Jurkat, Clone E6-1 (cell line): ENCODE results near the gene INIP. TPM values are rescaled to one million over a fixed set of nuclear protein-coding genes. Genes with fewer than 3 reads are reported as not detected.

ENCODE experiments used
- DNase-seq: peaks from one replicate; pipeline ENCODE4 v3.0.0-alpha.2; 2011; ENCODE audit warnings: low read depth, low spot score
- H3K4me3 ChIP-seq: 2 replicates; pipeline ENCODE4 v1.5.1; 2011; ENCODE audit warnings: mild to moderate bottlenecking, low read length, control low read depth, moderate library complexity
- polyA plus RNA-seq: library from polyadenylated mRNA; unstranded; fragments of >200 nt; gene quantifications from one replicate; pipeline ENCODE4 v1.2.1, GENCODE V29; 2012; ENCODE audit warnings: missing spikeins; ENCODE audit not compliant: insufficient read length, insufficient read depth

INIP gene, protein sequence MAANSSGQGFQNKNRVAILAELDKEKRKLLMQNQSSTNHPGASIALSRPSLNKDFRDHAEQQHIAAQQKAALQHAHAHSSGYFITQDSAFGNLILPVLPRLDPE
- polyA plus RNA-seq = 22.7 TPM

DNA sequence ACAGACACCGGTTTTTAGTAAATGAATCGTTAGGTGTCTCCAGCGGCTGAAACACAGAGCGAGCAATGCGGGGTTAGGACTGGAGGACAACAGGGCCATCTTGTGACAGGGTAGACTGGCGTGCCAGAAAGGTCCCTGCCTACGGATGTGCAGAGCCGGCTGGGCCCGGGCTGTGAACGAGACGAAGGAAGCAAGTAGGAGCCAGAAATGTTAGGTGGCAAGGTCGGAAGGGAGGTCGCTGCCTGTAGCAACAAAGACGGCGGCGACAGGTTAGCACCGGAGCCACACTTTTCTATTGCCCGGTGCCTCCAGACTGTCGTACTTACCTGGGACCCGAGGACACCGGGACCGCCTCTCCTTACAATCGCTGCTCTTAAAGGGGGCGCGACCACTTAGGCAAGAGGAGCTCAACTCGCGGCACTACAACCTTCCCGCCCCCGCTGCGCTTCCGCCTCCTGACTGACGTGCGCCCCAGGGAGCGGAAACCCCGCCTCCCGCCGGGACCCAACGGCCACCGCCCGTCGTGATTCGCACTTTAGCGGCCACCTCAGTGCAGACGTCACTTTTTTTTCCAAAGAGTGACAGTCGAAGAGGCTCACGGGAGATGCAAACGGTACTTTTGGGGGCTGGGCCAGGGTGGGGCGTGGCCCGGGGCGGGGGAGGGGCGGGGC, at the start of gene INIP:
Gene INIP, minus strand, starts transcription at position 457 of the 671 bp plus-strand sequence. CDS start 1,632 bp downstream, outside the sequence.
- peak within 1 kb of the TSS; percentile 87 for H3K4me3 ChIP-seq
- DNase-seq = peak; percentile 97

DNA sequence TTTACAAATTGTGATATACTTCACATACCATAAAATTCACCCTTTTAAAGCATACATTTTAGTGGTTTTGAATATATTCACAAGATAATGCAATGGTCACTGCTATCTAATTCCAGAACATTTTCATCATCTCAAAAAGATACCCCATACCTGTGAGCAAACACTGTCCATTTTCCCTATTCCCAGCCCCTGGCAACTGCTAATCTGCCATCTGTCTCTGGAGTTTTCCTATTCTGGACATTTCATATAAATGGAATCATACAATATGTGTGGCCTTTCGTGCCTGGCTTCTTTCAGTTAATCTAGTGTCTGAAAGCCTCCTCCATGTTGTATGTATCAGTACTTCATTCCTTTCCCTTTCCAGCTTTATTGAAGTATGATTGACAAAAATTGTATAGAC, 47.4 kb upstream of the INIP start:
- H3K4me3 ChIP-seq = no peak overlapping the region
- DNase-seq = no peak

DNA sequence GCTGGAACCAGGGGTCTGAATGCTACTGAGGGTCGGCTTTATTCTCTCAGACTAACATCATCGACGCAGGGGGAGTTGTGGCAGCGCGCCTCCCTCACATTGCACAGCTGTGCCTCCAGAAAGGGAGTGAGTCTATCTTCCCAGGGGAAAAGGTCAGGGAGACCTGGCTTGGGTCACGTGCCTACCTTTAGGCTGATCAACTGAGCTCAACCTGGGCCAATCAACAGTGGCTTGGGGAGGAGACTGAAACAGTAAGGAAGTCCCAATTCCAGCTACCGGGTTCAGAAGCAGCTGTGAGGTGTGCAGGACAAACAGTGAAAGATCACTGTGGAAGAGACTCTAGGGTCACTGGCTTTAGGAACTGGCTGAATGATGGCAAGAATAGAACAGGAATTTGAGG, 46.9 kb upstream of the INIP start:
- DNase-seq = no peak
- H3K4me3 ChIP-seq = no peak overlapping the region

DNA sequence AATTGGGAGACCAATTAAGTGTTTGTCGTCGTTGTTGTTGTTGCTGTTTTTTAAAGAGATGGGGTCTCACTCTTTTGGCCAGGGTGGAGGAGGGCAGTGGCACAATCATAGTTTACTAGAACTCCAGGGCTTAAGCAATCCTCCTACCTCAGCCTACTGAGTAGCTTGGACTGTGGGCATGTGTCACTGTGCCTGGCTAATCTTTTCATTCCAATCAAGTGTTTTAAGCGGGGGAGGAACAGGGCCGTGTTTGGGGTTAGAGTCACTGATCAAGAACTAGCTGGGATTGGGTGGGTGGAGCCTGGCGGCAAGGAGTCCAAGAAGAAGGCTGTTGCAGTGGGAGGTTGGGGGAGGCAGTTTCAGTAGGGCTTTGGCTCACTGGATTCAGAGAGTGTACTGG, 46.4 kb upstream of the INIP start:
- H3K4me3 ChIP-seq = no peak overlapping the region
- DNase-seq = no peak

DNA sequence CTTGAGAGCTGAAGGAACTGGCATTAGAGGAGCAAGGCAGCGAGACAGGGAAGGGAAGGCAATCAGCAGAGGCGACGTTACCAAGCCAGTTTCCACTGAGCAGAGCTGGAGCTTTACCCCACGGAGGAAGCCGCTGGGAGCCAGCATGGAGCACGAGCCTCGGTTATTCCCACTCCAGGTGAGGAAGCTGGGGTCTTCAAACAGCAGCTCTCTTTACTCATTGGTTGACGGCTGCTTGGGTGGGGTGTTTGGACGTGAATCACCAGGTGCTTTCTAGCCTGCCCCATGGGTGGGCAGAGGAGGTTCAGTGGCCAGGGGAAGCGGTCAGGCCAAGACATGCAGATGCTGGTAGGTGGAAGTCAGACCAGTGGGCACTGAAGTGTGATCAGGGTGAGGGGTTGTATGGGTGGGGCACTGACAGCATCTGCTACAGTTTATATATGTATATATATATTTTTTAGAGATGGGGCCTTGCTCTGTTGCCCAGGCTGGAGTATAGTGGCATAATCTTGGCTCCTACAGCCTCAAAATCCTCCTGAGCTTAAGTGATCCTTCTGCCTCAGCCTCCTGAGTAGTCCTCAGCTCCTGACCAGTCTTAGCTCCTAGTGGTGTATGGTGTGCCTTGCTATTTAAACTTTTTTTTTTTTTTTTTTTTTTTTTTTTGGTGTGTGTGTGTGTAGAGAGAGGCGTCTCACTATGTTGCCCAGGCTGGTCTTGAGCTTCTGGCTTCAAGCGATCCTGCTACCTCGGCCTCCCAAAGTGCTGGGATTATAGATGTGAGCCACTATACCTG, 45.0 kb upstream of the INIP start:
- no peak for DNase-seq
- H3K4me3 ChIP-seq = no peak overlapping the region

DNA sequence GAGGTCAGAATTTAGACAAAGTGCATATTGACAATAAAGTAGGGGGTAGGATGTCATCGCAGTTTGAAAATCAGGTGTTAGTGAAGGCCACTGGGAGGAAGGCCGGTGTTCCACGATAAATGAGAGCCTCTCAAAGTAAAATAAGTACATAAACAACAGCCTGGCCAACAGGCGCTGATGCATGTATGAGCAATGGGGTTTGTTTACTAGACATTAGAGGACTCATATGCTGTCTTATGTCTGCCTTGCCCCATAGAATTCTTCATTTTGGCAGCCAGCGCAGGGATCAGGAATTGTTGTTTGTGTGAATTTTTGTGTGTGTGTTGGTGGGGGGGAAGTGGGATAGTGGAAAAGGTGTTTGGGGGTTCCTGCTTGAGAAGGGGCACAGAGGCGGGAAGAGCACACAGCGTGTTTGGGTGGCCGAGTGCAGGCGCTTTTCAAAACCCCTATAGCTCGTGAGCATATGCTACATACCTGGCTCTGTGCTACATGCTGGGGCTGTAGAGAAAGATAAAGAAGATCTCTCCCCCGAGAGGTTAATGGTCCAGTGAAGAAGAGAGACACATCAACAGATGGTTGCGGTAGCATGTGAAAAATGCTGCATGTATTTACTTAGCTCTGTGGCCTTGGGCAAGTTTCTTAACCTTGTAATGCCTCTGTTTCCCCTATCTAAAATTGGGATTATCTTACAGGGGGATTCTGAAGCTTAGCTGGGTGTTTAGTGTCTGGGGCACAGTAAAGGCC, 44.2 kb upstream of the INIP start:
- DNase-seq = no peak

DNA sequence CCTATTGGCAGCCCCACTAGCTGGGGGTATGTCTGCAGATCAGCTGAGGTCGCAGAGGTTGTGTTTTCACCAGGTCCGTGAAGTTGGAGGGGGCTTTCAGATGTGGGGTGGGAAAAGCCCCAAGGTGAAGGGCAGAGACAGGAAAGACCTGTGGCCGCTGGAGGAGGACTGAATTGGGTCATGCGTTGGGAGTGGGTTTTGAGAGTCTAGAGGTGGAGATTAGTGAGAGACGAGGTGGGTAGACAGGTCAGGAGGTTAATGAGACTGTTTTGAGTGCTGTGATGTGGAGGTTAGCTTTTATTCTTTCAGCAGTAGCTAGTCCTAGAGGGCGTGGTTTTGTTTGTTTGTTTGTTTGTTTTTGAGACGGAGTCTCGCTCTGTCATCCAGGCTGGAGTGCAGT, 42.9 kb upstream of the INIP start:
- H3K4me3 ChIP-seq = no peak overlapping the region
- no peak for DNase-seq

More for the DNA sequence above, 44.2 kb upstream of the INIP start:
- no peak overlapping the region for H3K4me3 ChIP-seq

DNA sequence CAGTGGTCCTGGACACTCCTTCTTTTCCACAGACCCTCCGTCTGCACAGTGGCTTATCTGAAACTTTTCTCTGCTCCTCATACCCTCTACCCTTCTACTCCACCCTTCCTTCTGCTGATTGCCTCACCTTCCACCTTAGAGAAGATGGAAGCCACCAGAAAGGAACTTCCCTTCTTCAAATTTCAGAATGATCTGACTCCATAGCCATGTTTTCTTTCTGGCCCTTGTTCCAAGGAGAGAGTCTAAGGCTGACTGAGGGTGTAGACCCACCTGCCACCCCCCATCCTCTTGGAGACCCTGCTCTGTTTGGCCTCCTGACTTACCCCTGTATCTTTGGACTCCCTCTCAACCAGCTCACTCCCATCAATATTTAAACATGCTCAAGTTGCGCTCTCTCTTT, 40.0 kb upstream of the INIP start:
- no peak for DNase-seq
- no peak overlapping the region for H3K4me3 ChIP-seq

DNA sequence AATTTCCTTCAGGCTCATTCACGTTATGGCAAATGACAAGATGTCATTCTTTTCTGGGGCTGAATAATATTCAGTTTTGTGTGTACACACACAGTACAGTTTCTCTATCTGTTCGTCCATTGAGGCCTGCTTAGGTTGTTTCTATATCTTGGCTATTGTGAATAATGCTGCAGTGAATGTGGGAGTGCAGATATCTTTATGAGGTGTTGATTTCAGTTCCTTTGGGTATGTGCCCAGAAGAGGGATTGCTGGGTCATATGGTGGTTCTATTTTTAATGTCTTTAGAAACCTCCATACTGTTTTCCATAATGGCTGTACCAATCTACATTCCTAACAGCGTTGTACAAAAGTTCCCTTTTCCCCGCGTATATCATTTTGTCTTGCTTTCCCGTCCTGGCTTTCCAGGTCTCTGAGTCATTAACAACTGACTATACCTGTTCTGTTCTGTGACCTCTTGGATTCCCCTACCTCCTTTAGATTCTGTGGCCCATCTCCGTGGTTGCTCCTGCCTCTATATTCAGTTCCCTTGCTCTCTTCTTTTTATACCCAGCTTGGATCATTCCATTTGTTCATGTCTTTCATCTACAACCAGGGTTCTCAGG, 39.5 kb upstream of the INIP start:
- H3K4me3 ChIP-seq = no peak overlapping the region
- DNase-seq = no peak

DNA sequence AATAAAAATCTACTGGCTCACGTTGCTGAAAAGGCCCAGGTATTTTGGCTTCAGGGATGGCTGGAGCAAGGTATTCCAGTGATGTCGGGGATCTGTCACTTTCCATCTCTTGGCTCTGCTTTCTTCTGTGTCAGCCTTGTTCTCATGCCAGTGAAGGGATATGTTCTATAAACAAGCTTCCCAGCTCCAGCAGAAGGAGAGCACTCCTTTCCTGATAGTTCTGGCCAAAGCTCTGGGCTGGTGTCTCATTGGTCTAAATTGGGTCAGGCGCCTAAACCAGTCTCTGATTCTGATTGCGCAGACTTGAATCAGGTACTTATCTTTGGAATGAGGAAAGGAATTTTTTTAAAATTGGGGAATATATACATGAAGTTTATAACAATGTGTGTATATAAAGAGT, 37.8 kb upstream of the INIP start:
- no peak overlapping the region for H3K4me3 ChIP-seq
- no peak for DNase-seq

DNA sequence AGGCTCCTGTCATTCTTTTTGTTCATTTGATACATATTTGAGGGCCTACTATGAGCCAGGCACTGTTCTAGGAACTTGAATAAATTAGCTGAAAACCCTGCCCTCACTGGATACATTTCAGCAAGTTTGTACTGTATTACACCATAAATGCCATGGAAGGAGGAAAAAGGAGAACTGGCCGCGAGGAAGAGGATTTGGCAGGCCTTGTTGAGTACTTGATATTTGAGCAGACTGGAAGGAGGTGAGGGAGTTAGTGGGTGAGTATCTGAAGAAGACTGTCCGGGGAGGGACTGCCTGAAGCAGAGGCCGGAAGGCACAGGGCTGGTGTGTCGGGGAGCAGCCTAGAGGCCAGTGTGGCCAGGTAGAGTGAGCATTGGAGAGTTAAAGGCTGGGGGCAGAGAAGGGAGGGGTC, 37.1 kb upstream of the INIP start:
- DNase-seq = no peak

DNA sequence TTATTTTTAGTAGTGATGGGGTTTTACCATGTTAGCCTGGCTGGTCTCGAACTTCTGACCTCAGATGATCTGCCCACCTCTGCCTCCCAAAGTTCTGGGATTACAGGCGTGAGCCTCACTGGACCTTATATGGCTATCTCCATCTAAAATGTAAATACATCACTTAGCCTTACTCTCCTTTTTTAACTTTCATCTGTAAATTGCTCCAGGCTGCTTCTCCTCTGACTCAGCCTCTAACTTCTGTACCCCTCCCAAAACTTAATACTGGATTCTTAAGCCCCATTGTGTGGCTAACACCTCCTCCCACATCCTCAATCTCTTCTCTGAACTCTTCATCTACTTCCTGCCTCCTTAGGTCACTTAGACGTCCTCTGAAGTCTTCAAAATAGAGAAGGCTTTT, 36.7 kb upstream of the INIP start:
- no peak overlapping the region for H3K4me3 ChIP-seq
- peak; percentile 80 for DNase-seq

More for the DNA sequence above, 37.1 kb upstream of the INIP start:
- no peak overlapping the region for H3K4me3 ChIP-seq

DNA sequence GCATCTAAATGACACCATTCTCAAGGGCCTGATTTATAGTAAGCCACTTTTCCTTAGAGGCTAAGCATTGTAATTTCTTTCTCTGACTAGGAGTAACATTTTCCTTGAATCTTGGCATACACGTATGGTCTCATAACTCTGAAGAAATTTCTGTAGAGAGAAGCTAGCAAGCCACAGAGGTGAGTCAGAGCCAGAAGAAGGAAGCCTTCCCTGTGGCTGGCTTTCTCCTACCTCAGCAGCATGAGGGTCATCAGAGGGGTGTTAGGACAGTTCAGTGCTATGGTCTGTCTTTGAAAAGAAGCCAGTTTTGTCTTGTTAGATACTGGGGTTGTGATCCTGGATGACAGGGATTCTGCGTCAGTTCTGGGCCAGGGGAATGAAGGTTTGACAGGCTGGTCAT, 35.8 kb upstream of the INIP start:
- no peak for DNase-seq

DNA sequence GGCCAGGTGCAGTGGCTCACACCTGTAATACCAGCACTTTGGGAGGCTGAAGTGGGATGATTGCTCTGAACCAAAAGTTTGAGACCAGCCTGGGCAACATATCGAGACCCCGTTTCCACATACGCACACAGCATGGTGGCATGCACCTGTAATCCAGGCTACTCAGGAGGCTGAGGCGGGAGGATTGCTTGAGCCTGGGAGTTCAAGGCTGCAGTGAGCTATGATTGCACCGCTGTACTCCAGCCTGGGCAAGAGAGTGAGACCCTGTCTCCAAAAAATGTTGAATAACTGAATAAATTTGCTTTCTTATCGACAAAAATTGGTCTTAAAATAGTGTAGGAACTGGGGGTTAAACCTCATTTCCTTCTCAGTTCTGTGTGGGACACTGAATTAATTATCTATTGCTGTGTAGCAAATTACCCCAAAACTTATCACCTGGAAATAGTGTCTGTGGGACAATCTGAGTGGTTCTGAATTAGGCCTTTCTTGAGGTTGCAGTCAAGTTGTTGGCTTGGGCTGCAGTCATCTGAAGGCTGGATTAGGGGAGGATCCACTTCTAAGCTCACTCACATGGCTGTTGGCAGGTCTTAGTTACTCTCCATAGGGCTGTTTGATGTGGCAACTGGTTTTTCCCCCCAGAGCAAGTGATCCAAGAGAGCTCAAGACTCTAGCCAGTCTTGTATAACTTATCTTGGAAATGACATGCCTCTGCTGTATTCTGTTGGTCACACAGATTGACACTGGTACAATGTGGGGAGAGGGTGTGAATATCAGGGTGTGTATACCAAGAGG, 34.6 kb upstream of the INIP start:
- H3K4me3 ChIP-seq = no peak overlapping the region

More for the DNA sequence above, 35.8 kb upstream of the INIP start:
- H3K4me3 ChIP-seq = no peak overlapping the region

DNA sequence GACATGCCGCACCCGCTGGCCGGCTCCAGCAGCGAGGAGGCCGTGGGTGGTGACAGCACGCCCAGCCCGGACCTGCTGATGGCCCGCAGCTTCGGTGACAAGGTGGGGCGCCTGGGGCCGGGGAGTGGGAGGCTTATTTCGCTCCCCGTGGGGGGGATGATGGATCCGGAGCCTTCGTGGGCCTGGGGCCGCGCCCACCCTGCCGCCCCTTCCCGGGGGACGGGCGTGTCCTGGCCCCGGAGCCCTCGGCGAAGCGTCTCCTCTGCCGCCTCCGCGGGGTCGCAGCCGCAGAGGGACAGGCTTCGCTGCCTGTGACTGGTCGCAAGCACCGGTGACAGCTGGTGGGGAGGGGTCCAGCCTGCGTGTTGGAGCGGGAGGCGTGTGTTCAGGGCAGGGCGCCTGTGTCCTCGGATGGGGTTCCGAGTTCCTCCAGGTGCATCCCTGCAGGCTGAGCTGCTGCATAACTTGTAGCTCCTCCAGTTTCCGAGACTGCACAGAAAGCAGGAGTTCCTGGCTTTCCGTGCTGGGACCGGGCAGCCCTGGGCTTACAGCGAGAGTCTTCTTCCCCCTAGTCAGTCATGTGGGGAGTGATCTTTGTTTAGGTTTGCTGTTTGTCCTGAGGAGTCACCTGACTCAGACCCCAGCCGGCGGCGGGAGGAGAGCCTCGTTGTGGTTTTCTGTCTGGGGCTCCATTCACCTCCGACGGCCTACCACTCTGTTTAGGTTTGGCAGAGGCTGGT, 33.3 kb upstream of the INIP start:
- peak overlapping the region; percentile 64 for H3K4me3 ChIP-seq
- peak; percentile 37 for DNase-seq

More for the DNA sequence above, 34.6 kb upstream of the INIP start:
- no peak for DNase-seq

DNA sequence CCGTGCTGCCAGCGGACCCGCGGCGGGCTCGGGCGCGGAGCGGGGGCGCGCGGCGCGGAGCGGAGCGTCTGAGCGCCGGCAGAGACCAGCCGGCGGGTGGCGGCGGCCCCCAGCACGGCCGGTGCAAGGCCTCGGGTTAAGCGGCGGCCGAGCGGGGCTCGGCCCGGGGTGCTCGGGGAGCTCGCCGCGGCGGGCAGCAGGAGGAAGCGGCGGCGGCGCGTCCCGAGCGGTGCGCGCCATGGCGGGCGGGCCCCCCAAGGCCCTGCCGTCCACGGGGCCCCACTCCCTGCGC, 32.8 kb upstream of the INIP start:
- DNase-seq = no peak
- H3K4me3 ChIP-seq = peak overlapping the region; percentile 64

DNA sequence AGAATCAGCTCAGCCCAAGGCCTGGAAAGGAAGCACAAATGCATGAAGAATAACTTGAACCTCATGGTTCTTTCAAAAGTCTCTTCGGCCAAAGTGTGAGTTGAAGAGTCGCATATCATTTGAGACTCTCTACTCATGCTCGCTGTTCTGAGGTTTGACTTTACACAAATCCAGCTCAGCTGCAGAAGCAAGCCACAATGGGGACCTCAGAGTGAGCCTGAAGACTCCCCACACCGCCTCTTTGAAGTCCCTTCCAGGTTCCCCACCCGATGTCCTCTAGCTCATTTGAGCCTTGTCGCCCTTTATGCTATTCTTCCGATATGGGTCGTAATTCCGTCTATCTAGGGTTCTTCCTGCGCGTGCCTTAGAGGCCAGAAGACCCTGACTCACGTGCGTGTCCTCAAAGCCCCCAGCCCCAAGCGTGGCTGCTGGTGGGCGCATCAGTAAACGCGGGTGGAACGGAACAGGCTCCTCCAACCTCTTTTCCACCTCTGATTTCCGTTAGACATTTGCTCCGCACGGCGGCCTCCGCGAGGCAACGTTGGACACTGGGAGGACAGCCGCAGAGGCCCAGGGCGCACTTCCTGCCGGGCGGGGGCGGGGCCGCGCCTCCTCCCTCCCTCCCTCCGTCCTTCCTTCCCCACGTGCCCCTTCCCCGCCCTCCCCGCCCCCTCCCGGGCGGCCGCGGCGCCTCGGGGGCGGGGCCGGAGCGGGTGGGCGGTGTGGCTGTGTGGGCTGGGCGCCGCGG, 32.3 kb upstream of the INIP start, which contains the start of gene SNX30:
Gene SNX30, plus strand, starts transcription at position 745 of the 748 bp plus-strand sequence. CDS start 242 bp downstream, outside the sequence.
- peak within 1 kb of the TSS; percentile 64 for H3K4me3 ChIP-seq
- peak; percentile 54 for DNase-seq
